Measurements from ENCODE around the gene RAB20.

Gene RAB20

DNA sequence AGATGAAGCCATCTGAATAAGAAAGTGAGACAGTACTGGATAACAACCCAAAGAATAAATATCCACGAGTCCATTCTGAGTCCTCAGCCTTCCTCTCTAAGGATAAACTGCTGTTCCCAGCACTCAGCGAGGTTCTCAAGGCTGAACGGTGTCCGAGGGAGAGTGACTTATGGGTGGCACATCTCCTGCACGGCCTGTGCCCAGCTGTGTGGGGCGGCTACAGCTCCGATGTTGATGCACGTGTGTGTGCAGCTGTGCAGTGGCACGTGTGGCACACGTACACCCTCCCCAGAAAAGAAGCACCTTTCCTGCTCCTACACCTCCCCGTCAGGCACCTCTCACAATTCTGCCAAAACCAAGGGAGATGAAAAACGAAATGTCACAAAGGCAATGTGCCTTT, 45.0 kb downstream of the RAB20 start:
- ATAC-seq = no peak
- TF ChIP-seq BACH2 (CRISPR knock-in tag; IDR thresholded peaks at IDR 0.05; ENCODE audit: borderline replicate concordance) = no peak
- no peak for TF ChIP-seq ZNF8 (CRISPR knock-in tag; IDR thresholded peaks at IDR 0.05)
- no peak for TF ChIP-seq TCF4 (CRISPR knock-in tag; IDR thresholded peaks at IDR 0.05; ENCODE audit: borderline replicate concordance)
- TF ChIP-seq ISL1 (CRISPR knock-in tag; IDR thresholded peaks at IDR 0.05) = no peak
- no peak for TF ChIP-seq ZFP3 (CRISPR knock-in tag; IDR thresholded peaks at IDR 0.05)
- TF ChIP-seq, protein P1, sequence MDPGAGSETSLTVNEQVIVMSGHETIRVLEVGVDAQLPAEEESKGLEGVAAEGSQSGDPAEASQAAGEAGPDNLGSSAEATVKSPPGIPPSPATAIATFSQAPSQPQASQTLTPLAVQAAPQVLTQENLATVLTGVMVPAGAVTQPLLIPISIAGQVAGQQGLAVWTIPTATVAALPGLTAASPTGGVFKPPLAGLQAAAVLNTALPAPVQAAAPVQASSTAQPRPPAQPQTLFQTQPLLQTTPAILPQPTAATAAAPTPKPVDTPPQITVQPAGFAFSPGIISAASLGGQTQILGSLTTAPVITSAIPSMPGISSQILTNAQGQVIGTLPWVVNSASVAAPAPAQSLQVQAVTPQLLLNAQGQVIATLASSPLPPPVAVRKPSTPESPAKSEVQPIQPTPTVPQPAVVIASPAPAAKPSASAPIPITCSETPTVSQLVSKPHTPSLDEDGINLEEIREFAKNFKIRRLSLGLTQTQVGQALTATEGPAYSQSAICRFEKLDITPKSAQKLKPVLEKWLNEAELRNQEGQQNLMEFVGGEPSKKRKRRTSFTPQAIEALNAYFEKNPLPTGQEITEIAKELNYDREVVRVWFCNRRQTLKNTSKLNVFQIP (CRISPR knock-in tag; IDR thresholded peaks at IDR 0.05; ENCODE audit: borderline replicate concordance, low read depth) = no peak
- TF ChIP-seq SNAI2 (CRISPR knock-in tag; IDR thresholded peaks at IDR 0.05) = no peak
- TF ChIP-seq CSDC2 (CRISPR knock-in tag; IDR thresholded peaks at IDR 0.05) = no peak
- TF ChIP-seq ZC3H10 (CRISPR knock-in tag; IDR thresholded peaks at IDR 0.05) = no peak
- TF ChIP-seq ZNF565 (CRISPR knock-in tag; conservative IDR thresholded peaks at IDR 0.05; ENCODE audit: low read depth) = no peak

DNA sequence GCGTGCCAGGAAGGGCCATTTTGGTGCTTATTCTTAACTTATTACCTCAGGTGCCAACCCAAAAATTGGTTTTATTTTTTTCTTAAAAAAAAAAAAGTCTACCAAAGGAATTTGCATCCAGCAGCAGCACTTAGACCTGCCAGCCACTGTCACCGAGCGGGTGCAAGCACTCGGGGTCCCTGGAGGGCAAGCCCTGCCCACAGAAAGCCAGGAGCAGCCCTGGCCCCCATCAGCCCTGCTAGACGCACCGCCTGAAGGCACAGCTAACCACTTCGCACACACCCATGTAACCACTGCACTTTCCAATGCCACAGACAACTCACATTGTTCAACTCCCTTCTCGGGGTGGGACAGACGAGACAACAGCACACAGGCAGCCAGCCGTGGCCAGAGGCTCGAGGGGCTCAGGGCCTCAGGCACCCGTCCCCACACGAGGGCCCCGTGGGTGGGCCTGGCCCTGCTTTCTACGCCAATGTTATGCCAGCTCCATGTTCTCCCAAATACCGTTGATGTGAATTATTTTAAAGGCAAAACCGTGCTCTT, 49.3 kb downstream of the RAB20 start:
- TF ChIP-seq, protein P2, sequence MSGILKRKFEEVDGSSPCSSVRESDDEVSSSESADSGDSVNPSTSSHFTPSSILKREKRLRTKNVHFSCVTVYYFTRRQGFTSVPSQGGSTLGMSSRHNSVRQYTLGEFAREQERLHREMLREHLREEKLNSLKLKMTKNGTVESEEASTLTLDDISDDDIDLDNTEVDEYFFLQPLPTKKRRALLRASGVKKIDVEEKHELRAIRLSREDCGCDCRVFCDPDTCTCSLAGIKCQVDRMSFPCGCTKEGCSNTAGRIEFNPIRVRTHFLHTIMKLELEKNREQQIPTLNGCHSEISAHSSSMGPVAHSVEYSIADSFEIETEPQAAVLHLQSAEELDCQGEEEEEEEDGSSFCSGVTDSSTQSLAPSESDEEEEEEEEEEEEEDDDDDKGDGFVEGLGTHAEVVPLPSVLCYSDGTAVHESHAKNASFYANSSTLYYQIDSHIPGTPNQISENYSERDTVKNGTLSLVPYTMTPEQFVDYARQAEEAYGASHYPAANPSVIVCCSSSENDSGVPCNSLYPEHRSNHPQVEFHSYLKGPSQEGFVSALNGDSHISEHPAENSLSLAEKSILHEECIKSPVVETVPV (CRISPR knock-in tag; IDR thresholded peaks at IDR 0.05) = no peak
- TF ChIP-seq ARNTL (CRISPR knock-in tag; IDR thresholded peaks at IDR 0.05; ENCODE audit: borderline replicate concordance, low read depth) (no peak), ZNF8 (CRISPR knock-in tag; IDR thresholded peaks at IDR 0.05) (no peak), ZC3H10 (CRISPR knock-in tag; IDR thresholded peaks at IDR 0.05) (no peak), TCF4 (CRISPR knock-in tag; IDR thresholded peaks at IDR 0.05; ENCODE audit: borderline replicate concordance) (no peak), GLIS3 (CRISPR knock-in tag; IDR thresholded peaks at IDR 0.05) (no peak), ZNF565 (CRISPR knock-in tag; conservative IDR thresholded peaks at IDR 0.05; ENCODE audit: low read depth) (no peak), ISL1 (CRISPR knock-in tag; IDR thresholded peaks at IDR 0.05) (no peak), ESRRG (CRISPR knock-in tag; IDR thresholded peaks at IDR 0.05) (no peak)
- TF ChIP-seq, protein P3, sequence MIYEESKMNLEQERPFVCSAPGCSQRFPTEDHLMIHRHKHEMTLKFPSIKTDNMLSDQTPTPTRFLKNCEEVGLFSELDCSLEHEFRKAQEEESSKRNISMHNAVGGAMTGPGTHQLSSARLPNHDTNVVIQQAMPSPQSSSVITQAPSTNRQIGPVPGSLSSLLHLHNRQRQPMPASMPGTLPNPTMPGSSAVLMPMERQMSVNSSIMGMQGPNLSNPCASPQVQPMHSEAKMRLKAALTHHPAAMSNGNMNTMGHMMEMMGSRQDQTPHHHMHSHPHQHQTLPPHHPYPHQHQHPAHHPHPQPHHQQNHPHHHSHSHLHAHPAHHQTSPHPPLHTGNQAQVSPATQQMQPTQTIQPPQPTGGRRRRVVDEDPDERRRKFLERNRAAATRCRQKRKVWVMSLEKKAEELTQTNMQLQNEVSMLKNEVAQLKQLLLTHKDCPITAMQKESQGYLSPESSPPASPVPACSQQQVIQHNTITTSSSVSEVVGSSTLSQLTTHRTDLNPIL (CRISPR knock-in tag; IDR thresholded peaks at IDR 0.05; ENCODE audit: low read depth) = no peak
- TF ChIP-seq, protein P4, sequence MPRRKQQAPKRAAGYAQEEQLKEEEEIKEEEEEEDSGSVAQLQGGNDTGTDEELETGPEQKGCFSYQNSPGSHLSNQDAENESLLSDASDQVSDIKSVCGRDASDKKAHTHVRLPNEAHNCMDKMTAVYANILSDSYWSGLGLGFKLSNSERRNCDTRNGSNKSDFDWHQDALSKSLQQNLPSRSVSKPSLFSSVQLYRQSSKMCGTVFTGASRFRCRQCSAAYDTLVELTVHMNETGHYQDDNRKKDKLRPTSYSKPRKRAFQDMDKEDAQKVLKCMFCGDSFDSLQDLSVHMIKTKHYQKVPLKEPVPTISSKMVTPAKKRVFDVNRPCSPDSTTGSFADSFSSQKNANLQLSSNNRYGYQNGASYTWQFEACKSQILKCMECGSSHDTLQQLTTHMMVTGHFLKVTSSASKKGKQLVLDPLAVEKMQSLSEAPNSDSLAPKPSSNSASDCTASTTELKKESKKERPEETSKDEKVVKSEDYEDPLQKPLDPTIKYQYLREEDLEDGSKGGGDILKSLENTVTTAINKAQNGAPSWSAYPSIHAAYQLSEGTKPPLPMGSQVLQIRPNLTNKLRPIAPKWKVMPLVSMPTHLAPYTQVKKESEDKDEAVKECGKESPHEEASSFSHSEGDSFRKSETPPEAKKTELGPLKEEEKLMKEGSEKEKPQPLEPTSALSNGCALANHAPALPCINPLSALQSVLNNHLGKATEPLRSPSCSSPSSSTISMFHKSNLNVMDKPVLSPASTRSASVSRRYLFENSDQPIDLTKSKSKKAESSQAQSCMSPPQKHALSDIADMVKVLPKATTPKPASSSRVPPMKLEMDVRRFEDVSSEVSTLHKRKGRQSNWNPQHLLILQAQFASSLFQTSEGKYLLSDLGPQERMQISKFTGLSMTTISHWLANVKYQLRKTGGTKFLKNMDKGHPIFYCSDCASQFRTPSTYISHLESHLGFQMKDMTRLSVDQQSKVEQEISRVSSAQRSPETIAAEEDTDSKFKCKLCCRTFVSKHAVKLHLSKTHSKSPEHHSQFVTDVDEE (CRISPR knock-in tag; IDR thresholded peaks at IDR 0.05) = no peak
- no peak for ATAC-seq

DNA sequence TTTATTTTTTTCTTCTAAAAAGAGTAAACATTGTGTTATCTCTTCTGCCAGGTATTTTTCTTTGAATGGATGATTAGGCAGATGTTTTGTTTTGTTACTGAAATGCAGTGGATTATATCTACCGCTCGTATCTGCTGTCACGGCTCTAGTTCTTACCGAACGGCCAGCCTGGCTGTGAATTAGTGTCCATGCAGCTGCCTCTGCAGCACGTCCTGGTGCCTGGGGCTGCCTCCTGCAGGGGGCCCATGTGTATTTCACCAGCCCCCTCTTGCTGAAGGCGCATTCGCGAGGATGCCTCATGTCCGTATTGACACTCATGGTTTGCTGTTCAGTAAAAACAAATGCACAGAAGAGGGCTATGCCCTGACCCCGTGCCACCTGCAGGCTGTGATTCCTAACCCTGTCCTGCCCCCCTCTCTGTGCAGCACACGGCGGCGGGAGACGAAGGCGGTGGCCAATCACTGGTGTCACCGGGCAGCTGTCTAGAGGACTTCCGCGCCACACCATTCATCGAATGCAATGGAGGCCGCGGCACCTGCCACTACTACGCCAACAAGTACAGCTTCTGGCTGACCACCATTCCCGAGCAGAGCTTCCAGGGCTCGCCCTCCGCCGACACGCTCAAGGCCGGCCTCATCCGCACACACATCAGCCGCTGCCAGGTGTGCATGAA, 49.9 kb downstream of the RAB20 start:
- no peak for ATAC-seq
- TF ChIP-seq ZNF8 (CRISPR knock-in tag; IDR thresholded peaks at IDR 0.05) (no peak), ISL1 (CRISPR knock-in tag; IDR thresholded peaks at IDR 0.05) (no peak), TOX (CRISPR knock-in tag; IDR thresholded peaks at IDR 0.05; ENCODE audit: borderline replicate concordance) (no peak), ZNF565 (CRISPR knock-in tag; conservative IDR thresholded peaks at IDR 0.05; ENCODE audit: low read depth) (no peak), ZFP30 (CRISPR knock-in tag; IDR thresholded peaks at IDR 0.05) (no peak), SNAI2 (CRISPR knock-in tag; IDR thresholded peaks at IDR 0.05) (no peak), ZFP3 (CRISPR knock-in tag; IDR thresholded peaks at IDR 0.05) (no peak), ZC3H10 (CRISPR knock-in tag; IDR thresholded peaks at IDR 0.05) (no peak), ESRRG (CRISPR knock-in tag; IDR thresholded peaks at IDR 0.05) (no peak), RARB (CRISPR knock-in tag; IDR thresholded peaks at IDR 0.05) (no peak), TCF4 (CRISPR knock-in tag; IDR thresholded peaks at IDR 0.05; ENCODE audit: borderline replicate concordance) (no peak)
- TF ChIP-seq, protein P3 (CRISPR knock-in tag; IDR thresholded peaks at IDR 0.05; ENCODE audit: low read depth) = no peak
- TF ChIP-seq, protein P5, sequence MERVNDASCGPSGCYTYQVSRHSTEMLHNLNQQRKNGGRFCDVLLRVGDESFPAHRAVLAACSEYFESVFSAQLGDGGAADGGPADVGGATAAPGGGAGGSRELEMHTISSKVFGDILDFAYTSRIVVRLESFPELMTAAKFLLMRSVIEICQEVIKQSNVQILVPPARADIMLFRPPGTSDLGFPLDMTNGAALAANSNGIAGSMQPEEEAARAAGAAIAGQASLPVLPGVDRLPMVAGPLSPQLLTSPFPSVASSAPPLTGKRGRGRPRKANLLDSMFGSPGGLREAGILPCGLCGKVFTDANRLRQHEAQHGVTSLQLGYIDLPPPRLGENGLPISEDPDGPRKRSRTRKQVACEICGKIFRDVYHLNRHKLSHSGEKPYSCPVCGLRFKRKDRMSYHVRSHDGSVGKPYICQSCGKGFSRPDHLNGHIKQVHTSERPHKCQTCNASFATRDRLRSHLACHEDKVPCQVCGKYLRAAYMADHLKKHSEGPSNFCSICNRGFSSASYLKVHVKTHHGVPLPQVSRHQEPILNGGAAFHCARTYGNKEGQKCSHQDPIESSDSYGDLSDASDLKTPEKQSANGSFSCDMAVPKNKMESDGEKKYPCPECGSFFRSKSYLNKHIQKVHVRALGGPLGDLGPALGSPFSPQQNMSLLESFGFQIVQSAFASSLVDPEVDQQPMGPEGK (CRISPR knock-in tag; IDR thresholded peaks at IDR 0.05; ENCODE audit: borderline replicate concordance) = no peak
- TF ChIP-seq, protein P1 (CRISPR knock-in tag; IDR thresholded peaks at IDR 0.05; ENCODE audit: borderline replicate concordance, low read depth) = no peak
